GM12873 (cell line): ENCODE data around the gene LASP1.

ENCODE experiments used
- TF ChIP-seq, protein P1 (sequence below): IDR thresholded peaks from 2 replicates; pipeline ENCODE4 v1.5.1; 2012; ENCODE audit warnings: low read depth, mild to moderate bottlenecking, moderate library complexity, low read length, control low read depth; ENCODE audit not compliant: insufficient read depth; ENCODE audit errors: missing control alignments

LASP1 gene

DNA sequence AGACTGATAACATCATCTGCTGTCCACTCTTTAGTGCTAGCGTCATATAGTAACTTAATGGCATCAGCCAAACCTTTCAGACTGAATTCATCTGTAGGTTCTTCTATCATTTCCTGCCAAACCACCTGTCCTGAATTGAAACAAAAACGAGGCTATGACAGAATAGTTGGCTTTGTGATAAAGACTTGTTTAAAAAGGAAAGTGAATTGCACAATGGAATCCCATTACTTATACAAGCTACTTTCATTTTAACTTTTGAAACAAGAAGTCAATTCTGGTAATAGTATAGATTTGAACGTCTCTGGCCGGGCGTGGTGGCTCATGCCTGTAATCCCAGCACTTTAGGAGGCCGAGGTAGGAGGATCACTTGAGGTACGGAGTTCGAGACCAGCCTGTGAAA is 73.7 kb downstream of the LASP1 start:
- TF ChIP-seq, protein P1, sequence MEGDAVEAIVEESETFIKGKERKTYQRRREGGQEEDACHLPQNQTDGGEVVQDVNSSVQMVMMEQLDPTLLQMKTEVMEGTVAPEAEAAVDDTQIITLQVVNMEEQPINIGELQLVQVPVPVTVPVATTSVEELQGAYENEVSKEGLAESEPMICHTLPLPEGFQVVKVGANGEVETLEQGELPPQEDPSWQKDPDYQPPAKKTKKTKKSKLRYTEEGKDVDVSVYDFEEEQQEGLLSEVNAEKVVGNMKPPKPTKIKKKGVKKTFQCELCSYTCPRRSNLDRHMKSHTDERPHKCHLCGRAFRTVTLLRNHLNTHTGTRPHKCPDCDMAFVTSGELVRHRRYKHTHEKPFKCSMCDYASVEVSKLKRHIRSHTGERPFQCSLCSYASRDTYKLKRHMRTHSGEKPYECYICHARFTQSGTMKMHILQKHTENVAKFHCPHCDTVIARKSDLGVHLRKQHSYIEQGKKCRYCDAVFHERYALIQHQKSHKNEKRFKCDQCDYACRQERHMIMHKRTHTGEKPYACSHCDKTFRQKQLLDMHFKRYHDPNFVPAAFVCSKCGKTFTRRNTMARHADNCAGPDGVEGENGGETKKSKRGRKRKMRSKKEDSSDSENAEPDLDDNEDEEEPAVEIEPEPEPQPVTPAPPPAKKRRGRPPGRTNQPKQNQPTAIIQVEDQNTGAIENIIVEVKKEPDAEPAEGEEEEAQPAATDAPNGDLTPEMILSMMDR, result no peak

DNA sequence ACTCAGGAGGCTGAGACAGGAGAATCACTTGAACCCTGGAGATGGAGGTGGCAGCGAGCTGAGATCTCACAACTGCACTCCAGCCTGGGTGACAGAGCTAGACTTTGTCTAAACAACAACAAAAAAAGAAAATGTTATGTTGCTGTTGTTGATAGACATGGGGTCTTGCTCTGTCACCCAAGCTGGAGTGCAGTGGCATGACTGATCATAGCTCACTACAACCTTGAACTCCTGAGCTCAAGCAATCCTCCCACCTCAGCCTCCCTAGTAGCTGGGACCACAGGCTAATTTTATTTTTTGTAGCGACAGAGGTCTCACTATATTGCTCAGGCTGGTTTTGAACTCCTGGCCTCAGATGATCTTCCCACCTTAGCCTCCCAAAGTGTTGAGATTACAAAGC is 77.3 kb downstream of the LASP1 start:
- TF ChIP-seq, protein P1, result no peak

DNA sequence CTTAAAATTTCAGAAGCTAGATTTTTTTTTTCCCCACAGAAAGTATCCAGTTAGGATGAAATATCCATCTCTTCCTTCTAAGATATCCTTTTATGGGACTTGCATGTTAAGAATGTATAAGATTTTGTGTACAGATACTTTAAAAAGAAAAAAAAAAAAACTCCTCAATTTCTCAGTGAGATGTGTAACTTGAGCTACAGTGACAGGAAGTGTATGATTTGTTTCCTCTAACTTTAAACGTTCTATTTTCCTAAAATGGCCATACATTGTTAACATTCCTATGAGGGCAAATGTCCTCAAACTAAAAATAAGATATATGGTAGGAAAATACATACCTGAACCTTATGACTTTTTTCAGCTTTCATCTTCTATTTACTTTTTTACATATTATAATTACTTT is 88.5 kb downstream of the LASP1 start:
- TF ChIP-seq, protein P1, result no peak

DNA sequence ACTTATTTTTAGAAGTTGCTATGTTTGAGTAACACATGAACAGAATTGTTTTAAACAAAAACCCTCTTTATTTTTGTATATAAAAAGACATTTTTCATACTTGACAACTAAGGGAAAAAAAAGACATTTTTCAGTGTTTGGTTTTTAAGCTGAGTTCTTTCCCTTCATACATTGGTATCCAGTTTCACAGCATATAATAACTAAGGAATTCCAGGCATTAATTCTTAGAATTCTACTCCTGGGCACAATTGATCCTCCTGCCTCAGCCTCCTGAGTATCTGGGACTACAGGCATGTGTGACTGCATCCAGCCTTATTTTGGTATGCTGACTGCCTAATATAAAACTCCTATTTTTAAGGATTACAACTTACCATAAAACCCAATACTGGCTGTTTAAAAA is 88.9 kb downstream of the LASP1 start:
- TF ChIP-seq, protein P1, result no peak

DNA sequence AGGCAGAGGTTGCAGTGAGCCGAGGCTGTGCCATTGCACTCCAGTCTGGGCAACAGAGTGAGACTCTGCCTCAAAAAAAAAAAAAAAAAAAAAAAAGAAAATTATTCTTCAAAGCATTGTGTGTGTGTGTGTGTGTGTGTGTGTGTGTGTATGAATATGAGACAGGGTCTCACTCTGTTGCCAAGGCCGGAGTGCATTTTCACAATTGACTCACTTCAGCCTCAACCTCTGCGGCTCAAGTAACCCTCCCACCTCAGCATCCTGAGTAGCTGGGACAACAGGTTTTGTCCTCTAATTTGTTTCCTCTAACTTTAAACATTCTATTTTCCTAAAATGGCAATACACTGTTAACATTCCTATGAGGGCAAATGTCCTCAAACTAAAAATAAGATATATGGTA is 89.7 kb downstream of the LASP1 start:
- TF ChIP-seq, protein P1, result no peak

DNA sequence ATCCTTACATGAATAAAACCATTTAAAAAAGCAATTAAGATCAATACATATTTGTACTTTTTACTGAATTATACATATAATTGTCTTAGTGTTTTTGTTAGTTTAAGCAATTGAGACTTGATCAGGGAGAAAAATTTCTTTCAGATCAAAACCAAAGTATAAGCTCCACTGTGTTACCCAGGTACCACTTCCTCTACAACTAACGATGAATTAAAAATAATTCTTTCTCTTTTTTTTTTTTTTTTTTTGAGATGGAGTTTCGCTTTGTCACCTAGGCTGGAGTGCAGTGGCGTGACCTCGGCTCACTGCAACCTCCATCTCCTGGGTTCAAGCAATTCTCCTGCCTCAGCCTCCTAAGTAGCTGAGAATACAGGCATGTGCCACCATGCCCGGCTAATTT is 90.5 kb downstream of the LASP1 start:
- TF ChIP-seq, protein P1, result no peak

DNA sequence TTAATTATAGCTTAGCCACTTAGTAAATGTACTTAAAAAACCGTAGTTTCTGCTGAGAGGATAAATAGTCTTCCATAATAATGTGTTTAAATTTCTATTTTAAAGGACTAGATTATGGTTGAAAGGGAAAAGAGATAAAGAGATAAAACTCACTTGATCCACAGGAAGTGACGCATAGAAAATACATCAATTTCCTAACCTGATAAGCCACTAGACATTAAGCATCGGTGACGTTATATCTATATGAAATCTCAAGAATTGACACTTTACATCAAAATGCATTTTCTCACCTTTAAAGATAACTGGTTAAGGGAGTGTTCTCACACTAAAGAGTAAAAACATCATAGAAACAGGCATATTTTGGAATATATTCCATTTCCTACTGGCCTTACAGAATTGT is 91.6 kb downstream of the LASP1 start:
- TF ChIP-seq, protein P1, result no peak
